Measurements from ENCODE around the gene TUBD1. TPM values are rescaled to one million over a fixed set of nuclear protein-coding genes. Genes with fewer than 3 reads are reported as not detected.
"Not testable (repeated sequence)": the region's sequence is repeated elsewhere in the genome, so short reads cannot be mapped to it uniquely, and the experiment has no call there.

The TUBD1 gene
- polyA plus RNA-seq, 1 experiment: 2.3 TPM

DNA sequence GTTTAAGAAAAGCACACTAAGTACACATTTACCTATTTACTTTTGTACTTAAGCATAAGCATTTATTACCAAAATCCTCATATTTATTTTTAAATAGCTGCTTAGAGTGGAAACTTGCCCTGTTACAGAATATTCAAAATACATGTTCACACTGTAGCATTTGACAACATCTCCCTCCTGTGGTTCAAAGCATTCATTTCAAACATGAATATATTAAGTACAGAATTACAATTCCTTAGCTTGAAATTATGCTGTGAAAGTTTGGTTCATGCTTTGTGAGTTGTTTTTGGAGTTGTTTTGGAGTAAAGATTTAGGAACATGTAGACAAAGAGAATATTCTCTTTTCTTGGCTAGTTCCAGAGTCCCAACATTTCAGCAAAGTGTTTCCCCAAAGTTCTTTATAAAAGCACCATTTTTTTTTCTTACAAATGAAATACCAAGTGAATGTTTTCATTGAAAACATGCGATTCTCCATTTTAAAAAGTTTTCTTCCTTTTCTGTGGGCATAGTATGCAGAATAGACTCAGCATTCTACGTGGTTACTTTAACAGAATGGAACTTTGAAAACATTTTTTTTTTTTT lies 33.2 kb downstream of the TUBD1 start:
- H3K27me3 ChIP-seq (ENCODE audit: control insufficient read depth, insufficient read depth, low read length): no peaks in the 10 kb centered on the region
- ChIA-PET CTCF (interaction anchor here (0.6 to 3.3 kb wide), 13 partner anchors 10 to 329 kb away, joined by 3 to 24 read pairs (median 4); no protein-coding TSS in a partner anchor), POLR2A (interaction anchor here (0.6 to 1.1 kb wide), 3 partner anchors 20 to 107 kb away, joined by 3 to 6 read pairs (median 4); no protein-coding TSS in a partner anchor)
- peak; percentile 55 for TF ChIP-seq CTCF (IDR thresholded peaks at IDR 0.05; ENCODE audit: insufficient read depth, low read depth, low read length)
- H3K36me3 ChIP-seq (ENCODE audit: control insufficient read depth, insufficient read depth, low read length): no peaks in the 10 kb centered on the region
- no peak overlapping the region for H3K4me3 ChIP-seq (ENCODE audit: low read depth, low read length)
- DNase-seq (ENCODE audit: low read depth): no peak

- Histone ChIP-seq H3K4me3 (ENCODE audit: low read depth, low read length) (no peak overlapping the region), H3K36me3 (ENCODE audit: control insufficient read depth, insufficient read depth, low read length) (no peaks in the 10 kb centered on the region), H3K27me3 (ENCODE audit: control insufficient read depth, insufficient read depth, low read length) (no peaks in the 10 kb centered on the region)
- no peak for TF ChIP-seq CTCF (IDR thresholded peaks at IDR 0.05; ENCODE audit: insufficient read depth, low read depth, low read length)
- CTCF ChIA-PET: interaction anchor here (0.9 to 3.3 kb wide), 11 partner anchors 9 to 328 kb away, joined by 3 to 24 read pairs (median 4); no protein-coding TSS in a partner anchor
- POLR2A ChIA-PET: interaction anchor here (1.0 to 1.1 kb wide), 2 partner anchors 20 to 106 kb away, joined by 3 to 6 read pairs; no protein-coding TSS in a partner anchor
- DNase-seq (ENCODE audit: low read depth): no peak
Observed at GRCh38 chr17:59858932-59859331, 33.8 kb downstream of the TUBD1 start.

DNA sequence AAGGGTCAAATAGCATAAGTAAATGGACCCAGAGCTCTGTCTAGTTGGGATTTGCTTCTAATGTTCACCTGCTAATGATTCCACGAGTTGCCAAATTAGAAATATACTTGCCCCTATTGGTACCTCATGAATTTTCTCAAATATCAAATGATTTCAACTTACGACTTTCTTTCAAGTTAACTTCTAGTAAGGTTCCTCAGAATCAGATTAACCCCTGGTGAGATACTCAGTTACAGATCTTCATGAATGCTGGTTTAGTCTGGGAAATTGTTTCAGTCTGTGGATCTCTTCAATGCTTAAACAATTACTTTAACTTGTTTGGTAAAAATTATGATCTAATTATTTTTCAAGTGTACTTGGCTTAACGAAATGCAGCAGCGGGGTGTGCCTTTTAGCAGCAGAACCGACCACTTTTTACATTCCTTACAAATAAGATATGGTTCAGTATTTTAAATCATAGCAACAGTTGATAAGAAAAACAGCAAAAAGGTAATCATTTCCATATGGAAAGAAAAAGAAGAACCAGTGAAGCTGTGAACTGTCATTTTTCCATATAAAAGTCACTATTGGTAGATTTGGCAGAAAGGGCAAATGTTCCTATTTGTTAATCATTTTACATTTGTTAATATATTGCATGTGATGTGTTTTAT lies 34.5 kb downstream of the TUBD1 start:
- H3K4me3 ChIP-seq (ENCODE audit: low read depth, low read length): no peak overlapping the region
- POLR2A ChIA-PET: no interaction called here

GRCh38 chr17:59856859-59857794 lies 35.6 kb downstream of the TUBD1 start:
- no peak for TF ChIP-seq CTCF (IDR thresholded peaks at IDR 0.05; ENCODE audit: insufficient read depth, low read depth, low read length)
- Histone ChIP-seq H3K4me3 (ENCODE audit: low read depth, low read length) (no peak overlapping the region), H3K27me3 (ENCODE audit: control insufficient read depth, insufficient read depth, low read length) (no peaks in the 10 kb centered on the region), H3K36me3 (ENCODE audit: control insufficient read depth, insufficient read depth, low read length) (no peaks in the 10 kb centered on the region)
- POLR2A ChIA-PET: no interaction called here
- DNase-seq (ENCODE audit: low read depth): no peak
- CTCF ChIA-PET: interaction anchor here (0.7 to 3.3 kb wide), 5 partner anchors 8 to 180 kb away, joined by 3 to 17 read pairs (median 4); no protein-coding TSS in a partner anchor

More for the DNA sequence above, 34.5 kb downstream of the TUBD1 start:
- no peak for DNase-seq (ENCODE audit: low read depth)
- TF ChIP-seq CTCF (IDR thresholded peaks at IDR 0.05; ENCODE audit: insufficient read depth, low read depth, low read length): no peak
- CTCF ChIA-PET: interaction anchor here (1.4 to 3.3 kb wide), 5 partner anchors 9 to 116 kb away, joined by 3 to 24 read pairs (median 8); no protein-coding TSS in a partner anchor
- H3K36me3 ChIP-seq (ENCODE audit: control insufficient read depth, insufficient read depth, low read length): no peaks in the 10 kb centered on the region
- no peaks in the 10 kb centered on the region for H3K27me3 ChIP-seq (ENCODE audit: control insufficient read depth, insufficient read depth, low read length)

DNA sequence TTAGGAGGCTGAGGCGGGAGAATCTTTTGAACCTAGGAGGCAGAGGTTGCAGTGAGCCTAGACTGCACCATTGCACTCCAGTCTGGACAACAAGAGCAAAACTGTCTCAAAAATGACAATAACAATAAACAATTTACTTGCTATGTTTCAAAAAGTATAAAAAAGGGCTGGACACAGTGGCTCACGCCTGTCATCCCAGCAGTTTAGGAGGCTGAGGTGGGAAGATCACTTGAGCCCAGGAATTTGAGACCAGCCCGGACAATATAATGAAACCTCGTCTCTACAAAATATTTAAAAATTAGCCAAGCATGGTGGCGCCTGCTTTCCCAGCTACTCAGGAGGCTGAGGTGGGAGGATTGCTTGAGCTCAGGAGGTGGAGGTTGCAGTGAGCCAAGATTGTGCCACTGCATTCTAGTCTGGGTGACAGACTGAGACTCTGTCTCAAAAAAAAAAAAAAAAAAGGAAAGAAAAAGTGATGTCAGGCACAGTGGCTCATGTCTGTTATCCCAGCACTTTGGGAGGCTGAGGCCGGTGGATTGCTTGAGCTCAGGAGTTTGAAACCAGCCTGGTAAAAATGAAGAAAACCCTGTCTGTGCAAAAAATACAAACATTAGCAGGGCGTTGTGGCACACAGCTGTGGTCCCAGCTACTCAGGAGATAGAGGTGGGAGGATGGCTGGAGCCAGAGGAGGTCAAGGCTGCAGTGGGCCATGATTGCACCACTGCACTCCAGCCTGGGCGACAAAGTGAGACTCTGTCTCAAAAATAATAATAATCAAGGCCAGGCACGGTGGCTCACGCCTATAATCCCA lies 38.6 kb downstream of the TUBD1 start:
- CTCF ChIA-PET; H3K36me3 ChIP-seq (ENCODE audit: control insufficient read depth, insufficient read depth, low read length); DNase-seq (ENCODE audit: low read depth); H3K4me3 ChIP-seq (ENCODE audit: low read depth, low read length); H3K27me3 ChIP-seq (ENCODE audit: control insufficient read depth, insufficient read depth, low read length): not testable (repeated sequence)
- POLR2A ChIA-PET: interaction anchor here (0.6 kb wide), 3 partner anchors 10 to 17 kb away, joined by 3 to 22 read pairs (median 4); no protein-coding TSS in a partner anchor

Data from BJ (cell line).